CD1c-positive myeloid dendritic cell (primary cell): ENCODE measurements around the gene DPYD.
A peak's percentile ranks its signal among the peaks of the same experiment; 100 is the strongest.

ENCODE experiments used
- DNase-seq: peaks from one replicate; pipeline ENCODE4 v3.0.0-alpha.2; 2016; ENCODE audit errors: extremely low spot score

DPYD gene

GRCh38 chr1:97693601-97694000 is 227.2 kb downstream of the DPYD start:
- no peak for DNase-seq

- DNase-seq: no peak
These were observed 229.5 kb downstream of the DPYD start for GRCh38 chr1:97691325-97691724.

- DNase-seq: no peak
These were observed 235.5 kb downstream of the DPYD start for GRCh38 chr1:97685360-97685759.

GRCh38 chr1:97680894-97681293 is 239.9 kb downstream of the DPYD start:
- no peak for DNase-seq

- no peak for DNase-seq
These were observed 240.4 kb downstream of the DPYD start for GRCh38 chr1:97680470-97680869.

GRCh38 chr1:97677702-97678101 is 243.1 kb downstream of the DPYD start:
- no peak for DNase-seq

GRCh38 chr1:97674517-97674916 is 246.3 kb downstream of the DPYD start:
- DNase-seq: peak; percentile 80

- DNase-seq: no peak
These were observed 251.9 kb downstream of the DPYD start for GRCh38 chr1:97668945-97669344.

- no peak for DNase-seq
These were observed 260.3 kb downstream of the DPYD start for GRCh38 chr1:97660431-97661105.

- DNase-seq: no peak
These were observed 265.8 kb downstream of the DPYD start for GRCh38 chr1:97654876-97655585.

- no peak for DNase-seq
These were observed 269.6 kb downstream of the DPYD start for GRCh38 chr1:97651250-97651649.

GRCh38 chr1:97649591-97649990 is 271.2 kb downstream of the DPYD start:
- DNase-seq: no peak

- DNase-seq: no peak
These were observed 273.1 kb downstream of the DPYD start for GRCh38 chr1:97647776-97648175.

- DNase-seq: no peak
These were observed 274.8 kb downstream of the DPYD start for GRCh38 chr1:97646071-97646470.

GRCh38 chr1:97640677-97641076 is 280.2 kb downstream of the DPYD start:
- no peak for DNase-seq

- DNase-seq: no peak
These were observed 283.9 kb downstream of the DPYD start for GRCh38 chr1:97636941-97637340.

GRCh38 chr1:97634758-97635157 is 286.1 kb downstream of the DPYD start:
- no peak for DNase-seq

GRCh38 chr1:97632776-97633175 is 288.1 kb downstream of the DPYD start:
- no peak for DNase-seq

GRCh38 chr1:97632075-97632474 is 288.8 kb downstream of the DPYD start:
- DNase-seq: no peak

- DNase-seq: no peak
These were observed 289.9 kb downstream of the DPYD start for GRCh38 chr1:97630948-97631347.

GRCh38 chr1:97630281-97630680 is 290.6 kb downstream of the DPYD start:
- DNase-seq: no peak

GRCh38 chr1:97623220-97623619 is 297.6 kb downstream of the DPYD start:
- no peak for DNase-seq

- DNase-seq: no peak
These were observed 298.9 kb downstream of the DPYD start for GRCh38 chr1:97621955-97622354.

- no peak for DNase-seq
These were observed 301.1 kb downstream of the DPYD start for GRCh38 chr1:97619706-97620105.
